Glutamatergic neuron (in vitro differentiated cells): ENCODE results near the gene OR4D2. TPM values are rescaled to one million over a fixed set of nuclear protein-coding genes. Genes with fewer than 3 reads are reported as not detected.

ENCODE experiments used
- DNase-seq: peaks from one replicate; pipeline ENCODE4 v3.0.0; 2022
- H3K27ac Mint-ChIP-seq: one replicate; pipeline ENCODE4 v1.8.0; 2020; ENCODE audit warnings: mild to moderate bottlenecking, mixed read lengths, inconsistent platforms; ENCODE audit not compliant: unreplicated experiment
- H3K27me3 Mint-ChIP-seq: one replicate; pipeline ENCODE4 v1.8.0; 2020; ENCODE audit warnings: mild to moderate bottlenecking, moderate library complexity, mixed read lengths, inconsistent platforms; ENCODE audit not compliant: unreplicated experiment
- H3K36me3 Mint-ChIP-seq: one replicate; pipeline ENCODE4 v1.8.0; 2020; ENCODE audit warnings: mild to moderate bottlenecking, mixed read lengths, inconsistent platforms; ENCODE audit not compliant: unreplicated experiment
- H3K4me1 Mint-ChIP-seq: one replicate; pipeline ENCODE4 v1.8.0; 2020; ENCODE audit warnings: mild to moderate bottlenecking, low read depth, mixed read lengths, inconsistent platforms; ENCODE audit not compliant: unreplicated experiment
- H3K4me3 Mint-ChIP-seq: one replicate; pipeline ENCODE4 v1.8.0; 2020; ENCODE audit warnings: mild to moderate bottlenecking, mixed read lengths, inconsistent platforms; ENCODE audit not compliant: unreplicated experiment
- H3K9me3 Mint-ChIP-seq: one replicate; pipeline ENCODE4 v1.8.0; 2020; ENCODE audit warnings: mild to moderate bottlenecking, moderate library complexity, mixed read lengths, inconsistent platforms; ENCODE audit not compliant: unreplicated experiment
- total RNA-seq: library from RNA; stranded (reverse); fragmentation: NEBNext Ultra II Directional; extraction: Animal tissue kit (Norgen Biotek cat#: 25700); gene quantifications from one replicate; pipeline ENCODE4 v1.2.1, GENCODE V29; 2021; ENCODE audit not compliant: unreplicated experiment
- TF ChIP-seq, protein P1 (sequence below): fragments of 200-600 bp; sonication (generic); IDR thresholded peaks from one replicate; pipeline ENCODE4 v1.5.0; 2021; ENCODE audit not compliant: partially characterized antibody, unreplicated experiment

OR4D2 gene
- total RNA-seq, 1 donor from 2014 or later, result not detected

DNA sequence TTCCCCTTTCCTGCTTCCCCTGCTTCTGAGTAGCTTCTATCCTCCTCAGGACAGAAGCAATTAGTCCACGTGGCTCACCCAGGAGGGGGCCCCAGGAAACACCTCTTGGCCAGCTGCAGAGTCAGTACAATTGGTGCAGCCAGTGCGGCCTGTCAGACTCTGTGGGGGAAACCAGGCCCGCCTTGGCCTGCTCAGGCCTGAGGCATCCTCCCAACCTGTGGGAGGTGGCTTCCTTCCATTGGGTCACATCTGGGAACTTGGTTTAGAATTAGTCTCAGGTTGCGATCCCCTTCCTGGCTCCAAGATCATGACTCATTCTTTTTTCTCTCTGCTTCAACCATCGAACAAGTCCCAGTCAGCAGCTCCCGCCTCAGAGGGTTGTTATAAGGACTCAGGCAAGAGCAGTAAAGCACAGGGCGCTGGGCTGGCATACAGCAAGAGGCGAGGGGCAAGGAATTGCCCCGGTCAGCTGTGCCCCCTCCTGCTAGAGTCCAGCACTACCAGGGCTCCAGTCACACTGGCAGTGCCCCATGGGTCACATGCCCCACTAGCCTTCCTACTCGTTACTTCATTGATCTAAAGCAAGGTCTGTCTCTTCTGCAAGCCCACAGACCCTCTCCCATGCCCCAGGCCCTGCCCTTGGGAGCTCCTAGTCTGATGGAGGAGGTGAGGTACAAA lies 17.7 kb downstream of the OR4D2 start:
- H3K9me3 Mint-ChIP-seq, result peaks cover 6% of the 10 kb centered on the region
- no peaks in the 10 kb centered on the region for H3K36me3 Mint-ChIP-seq
- peaks cover 2% of the 10 kb centered on the region for H3K27me3 Mint-ChIP-seq
- no peaks in the 10 kb centered on the region for H3K4me1 Mint-ChIP-seq
- H3K27ac Mint-ChIP-seq, result no peak overlapping the region
- DNase-seq, result no peak
- TF ChIP-seq, protein P1, sequence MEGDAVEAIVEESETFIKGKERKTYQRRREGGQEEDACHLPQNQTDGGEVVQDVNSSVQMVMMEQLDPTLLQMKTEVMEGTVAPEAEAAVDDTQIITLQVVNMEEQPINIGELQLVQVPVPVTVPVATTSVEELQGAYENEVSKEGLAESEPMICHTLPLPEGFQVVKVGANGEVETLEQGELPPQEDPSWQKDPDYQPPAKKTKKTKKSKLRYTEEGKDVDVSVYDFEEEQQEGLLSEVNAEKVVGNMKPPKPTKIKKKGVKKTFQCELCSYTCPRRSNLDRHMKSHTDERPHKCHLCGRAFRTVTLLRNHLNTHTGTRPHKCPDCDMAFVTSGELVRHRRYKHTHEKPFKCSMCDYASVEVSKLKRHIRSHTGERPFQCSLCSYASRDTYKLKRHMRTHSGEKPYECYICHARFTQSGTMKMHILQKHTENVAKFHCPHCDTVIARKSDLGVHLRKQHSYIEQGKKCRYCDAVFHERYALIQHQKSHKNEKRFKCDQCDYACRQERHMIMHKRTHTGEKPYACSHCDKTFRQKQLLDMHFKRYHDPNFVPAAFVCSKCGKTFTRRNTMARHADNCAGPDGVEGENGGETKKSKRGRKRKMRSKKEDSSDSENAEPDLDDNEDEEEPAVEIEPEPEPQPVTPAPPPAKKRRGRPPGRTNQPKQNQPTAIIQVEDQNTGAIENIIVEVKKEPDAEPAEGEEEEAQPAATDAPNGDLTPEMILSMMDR, result no peak
- H3K4me3 Mint-ChIP-seq, result no peak overlapping the region

DNA sequence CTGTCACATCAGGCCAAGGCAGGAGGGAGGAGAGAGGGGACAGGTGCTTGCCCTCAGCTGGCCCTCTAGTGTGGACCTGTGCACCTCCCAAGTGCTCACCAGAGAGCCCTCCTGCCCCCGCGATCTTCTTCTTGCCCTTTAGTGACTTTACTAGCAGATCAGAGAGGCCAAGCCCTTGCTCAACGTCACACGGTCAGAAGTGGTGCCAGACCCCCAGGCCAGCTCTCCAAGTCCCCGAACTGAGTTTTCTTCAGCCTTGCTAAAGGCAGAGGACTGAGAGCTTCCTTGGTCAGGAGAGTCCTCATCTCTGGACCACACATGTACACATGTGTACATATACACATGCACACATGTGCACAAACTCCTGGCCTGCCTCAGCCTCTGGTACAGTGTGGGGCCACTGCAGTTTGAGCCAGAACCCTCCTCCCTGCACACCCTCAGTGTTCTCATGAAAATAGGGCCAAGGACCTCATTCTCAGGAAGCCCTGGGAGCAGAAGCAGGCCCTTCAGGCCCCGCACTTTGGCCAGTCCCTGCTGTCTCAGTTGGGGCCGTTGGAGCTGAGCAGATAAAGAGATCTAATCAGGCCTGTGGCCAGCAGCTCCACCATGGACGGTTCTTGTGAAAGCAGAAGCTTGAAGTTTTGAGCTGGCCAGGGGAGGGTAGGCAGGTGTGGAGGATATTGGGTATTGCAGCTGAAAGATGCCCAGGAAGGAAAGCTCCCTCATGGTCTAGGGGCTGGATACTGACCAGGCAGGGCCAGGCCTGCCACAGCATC lies 18.4 kb downstream of the OR4D2 start:
- no peak overlapping the region for H3K4me3 Mint-ChIP-seq
- no peak overlapping the region for H3K27ac Mint-ChIP-seq
- no peak for DNase-seq
- TF ChIP-seq, protein P1, result no peak
- H3K36me3 Mint-ChIP-seq, result no peaks in the 10 kb centered on the region
- H3K4me1 Mint-ChIP-seq, result no peaks in the 10 kb centered on the region
- H3K27me3 Mint-ChIP-seq, result peaks cover 2% of the 10 kb centered on the region
- H3K9me3 Mint-ChIP-seq, result peaks cover 6% of the 10 kb centered on the region

DNA sequence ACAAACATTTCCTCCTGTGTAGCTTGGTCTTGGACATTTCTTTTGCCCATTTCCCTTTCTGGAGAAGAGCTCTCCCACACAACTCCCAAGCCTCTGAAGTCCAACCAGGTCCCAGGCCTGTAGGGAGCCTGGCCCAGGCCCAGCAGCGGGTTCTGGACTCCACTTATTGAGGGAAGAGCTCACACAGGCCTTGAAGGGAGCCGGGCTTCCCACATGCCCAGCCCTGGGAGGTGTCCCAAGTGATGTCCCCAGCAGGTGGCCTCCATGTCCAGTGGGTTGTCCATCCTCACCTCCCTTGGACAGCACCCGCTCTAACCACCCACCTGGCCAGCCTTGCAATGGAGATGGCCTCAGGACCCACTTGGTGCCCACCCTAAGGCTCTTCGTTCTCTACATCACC lies 19.8 kb downstream of the OR4D2 start:
- Mint-ChIP-seq H3K4me1 (no peaks in the 10 kb centered on the region), H3K9me3 (peaks cover 6% of the 10 kb centered on the region), H3K4me3 (no peak overlapping the region), H3K36me3 (no peaks in the 10 kb centered on the region), H3K27ac (no peak overlapping the region), H3K27me3 (peaks cover 5% of the 10 kb centered on the region)
- TF ChIP-seq, protein P1, result no peak
- no peak for DNase-seq

DNA sequence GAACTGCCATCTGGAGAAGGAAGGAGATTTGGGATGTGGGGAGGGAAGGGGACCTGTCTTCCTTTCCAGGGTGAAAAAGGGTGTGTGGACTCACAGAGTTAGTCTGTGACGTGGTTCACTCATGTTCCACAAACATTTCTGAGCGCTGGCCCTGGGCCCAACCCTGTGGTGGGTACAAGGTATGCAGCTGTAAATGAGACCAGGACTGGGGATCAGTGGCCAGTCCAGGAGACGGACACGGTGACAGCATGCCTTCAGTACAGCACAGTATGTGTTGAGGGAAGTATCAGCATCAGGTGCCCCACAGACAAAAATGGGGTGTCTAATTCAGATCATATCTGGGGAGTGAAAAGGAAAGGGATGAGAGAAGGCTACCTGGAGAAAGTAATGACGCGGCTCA lies 20.3 kb downstream of the OR4D2 start:
- Mint-ChIP-seq H3K4me3 (no peak overlapping the region), H3K27me3 (peaks cover 5% of the 10 kb centered on the region), H3K36me3 (no peaks in the 10 kb centered on the region), H3K9me3 (peaks cover 6% of the 10 kb centered on the region), H3K27ac (no peak overlapping the region), H3K4me1 (no peaks in the 10 kb centered on the region)
- DNase-seq, result no peak
- TF ChIP-seq, protein P1, result no peak

DNA sequence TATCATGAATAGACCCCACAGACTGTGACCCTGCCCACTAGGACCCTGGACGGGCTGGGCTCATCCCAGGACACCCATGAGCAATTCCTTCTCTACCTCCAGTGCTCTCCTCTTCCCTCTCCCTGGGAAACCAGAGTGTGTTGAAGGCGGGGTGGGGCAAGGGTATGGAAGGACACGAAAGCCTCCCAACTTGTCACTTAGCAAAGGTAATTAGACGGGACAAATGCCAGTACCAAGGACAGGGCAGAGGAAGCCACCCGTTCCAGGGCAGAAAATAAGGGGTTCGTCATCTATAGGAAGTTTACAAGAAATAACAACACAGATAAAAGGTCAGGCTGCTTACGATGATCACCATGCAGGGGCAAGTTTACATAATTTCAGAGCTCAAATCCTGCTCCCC lies 20.9 kb downstream of the OR4D2 start:
- TF ChIP-seq, protein P1, result no peak
- Mint-ChIP-seq H3K4me1 (no peaks in the 10 kb centered on the region), H3K4me3 (no peak overlapping the region), H3K27me3 (peaks cover 5% of the 10 kb centered on the region), H3K36me3 (no peaks in the 10 kb centered on the region), H3K27ac (no peak overlapping the region), H3K9me3 (peaks cover 7% of the 10 kb centered on the region)
- DNase-seq, result no peak
